Osteocyte (in vitro differentiated cells): ENCODE results near the gene SPAG17. TPM values are rescaled to one million over a fixed set of nuclear protein-coding genes. Genes with fewer than 3 reads are reported as not detected.

Source experiments
- DNase-seq: peaks from one replicate; pipeline ENCODE4 v3.0.0; 2021; ENCODE audit warnings: mixed read lengths; ENCODE audit not compliant: unreplicated experiment; ENCODE audit errors: extremely low spot score
- H3K27ac Mint-ChIP-seq: one replicate; pipeline ENCODE4 v1.8.0; 2021; ENCODE audit warnings: mild to moderate bottlenecking, mixed read lengths; ENCODE audit not compliant: unreplicated experiment
- H3K27me3 Mint-ChIP-seq: one replicate; pipeline ENCODE4 v1.8.0; 2021; ENCODE audit warnings: mixed read lengths; ENCODE audit not compliant: unreplicated experiment
- H3K36me3 Mint-ChIP-seq: one replicate; pipeline ENCODE4 v1.8.0; 2021; ENCODE audit warnings: mixed read lengths; ENCODE audit not compliant: unreplicated experiment
- H3K4me1 Mint-ChIP-seq: one replicate; pipeline ENCODE4 v1.8.0; 2021; ENCODE audit warnings: mixed read lengths; ENCODE audit not compliant: unreplicated experiment
- H3K4me3 Mint-ChIP-seq: one replicate; pipeline ENCODE4 v1.8.0; 2021; ENCODE audit warnings: mild to moderate bottlenecking, moderate library complexity, mixed read lengths; ENCODE audit not compliant: unreplicated experiment
- H3K9me3 Mint-ChIP-seq: one replicate; pipeline ENCODE4 v1.8.0; 2021; ENCODE audit warnings: mixed read lengths; ENCODE audit not compliant: unreplicated experiment
- total RNA-seq: library from RNA; stranded (reverse); gene quantifications from 2 replicates; pipeline ENCODE4 v1.2.1, GENCODE V29; 2021
- TF ChIP-seq, protein P1 (sequence below): fragments of 200-600 bp; sonication (generic); IDR thresholded peaks from 2 replicates; pipeline ENCODE4 v1.5.0; 2021; ENCODE audit warnings: antibody characterized with exemption, mild to moderate bottlenecking, moderate library complexity

SPAG17 gene
- total RNA-seq, 1 donor from 2014 or later, result not detected

DNA sequence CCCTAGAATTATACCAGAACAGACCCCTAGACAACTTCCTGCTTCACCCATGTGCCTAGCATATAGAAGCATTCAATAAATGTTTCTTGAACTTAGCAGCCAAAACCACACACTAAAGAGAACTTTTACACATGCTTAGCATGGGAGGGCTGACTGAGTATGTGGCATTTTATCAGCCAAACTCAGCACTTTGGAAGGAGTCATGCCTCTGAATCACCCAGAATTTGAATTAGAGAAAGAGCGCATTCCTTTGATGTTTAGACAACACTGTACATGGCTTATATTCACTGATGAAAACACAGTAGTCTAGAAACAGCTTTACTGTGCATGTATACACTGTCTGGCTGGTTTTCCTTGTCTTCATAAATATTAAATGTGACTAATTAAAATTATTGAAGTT is 26.1 kb downstream of the SPAG17 start:
- no peaks in the 10 kb centered on the region for H3K36me3 Mint-ChIP-seq
- no peak overlapping the region for H3K4me3 Mint-ChIP-seq
- TF ChIP-seq, protein P1, sequence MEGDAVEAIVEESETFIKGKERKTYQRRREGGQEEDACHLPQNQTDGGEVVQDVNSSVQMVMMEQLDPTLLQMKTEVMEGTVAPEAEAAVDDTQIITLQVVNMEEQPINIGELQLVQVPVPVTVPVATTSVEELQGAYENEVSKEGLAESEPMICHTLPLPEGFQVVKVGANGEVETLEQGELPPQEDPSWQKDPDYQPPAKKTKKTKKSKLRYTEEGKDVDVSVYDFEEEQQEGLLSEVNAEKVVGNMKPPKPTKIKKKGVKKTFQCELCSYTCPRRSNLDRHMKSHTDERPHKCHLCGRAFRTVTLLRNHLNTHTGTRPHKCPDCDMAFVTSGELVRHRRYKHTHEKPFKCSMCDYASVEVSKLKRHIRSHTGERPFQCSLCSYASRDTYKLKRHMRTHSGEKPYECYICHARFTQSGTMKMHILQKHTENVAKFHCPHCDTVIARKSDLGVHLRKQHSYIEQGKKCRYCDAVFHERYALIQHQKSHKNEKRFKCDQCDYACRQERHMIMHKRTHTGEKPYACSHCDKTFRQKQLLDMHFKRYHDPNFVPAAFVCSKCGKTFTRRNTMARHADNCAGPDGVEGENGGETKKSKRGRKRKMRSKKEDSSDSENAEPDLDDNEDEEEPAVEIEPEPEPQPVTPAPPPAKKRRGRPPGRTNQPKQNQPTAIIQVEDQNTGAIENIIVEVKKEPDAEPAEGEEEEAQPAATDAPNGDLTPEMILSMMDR, result no peak
- peaks cover 2% of the 10 kb centered on the region for H3K27me3 Mint-ChIP-seq
- H3K9me3 Mint-ChIP-seq, result no peaks in the 10 kb centered on the region
- no peak for DNase-seq
- H3K27ac Mint-ChIP-seq, result no peak overlapping the region
- peaks cover 5% of the 10 kb centered on the region for H3K4me1 Mint-ChIP-seq

DNA sequence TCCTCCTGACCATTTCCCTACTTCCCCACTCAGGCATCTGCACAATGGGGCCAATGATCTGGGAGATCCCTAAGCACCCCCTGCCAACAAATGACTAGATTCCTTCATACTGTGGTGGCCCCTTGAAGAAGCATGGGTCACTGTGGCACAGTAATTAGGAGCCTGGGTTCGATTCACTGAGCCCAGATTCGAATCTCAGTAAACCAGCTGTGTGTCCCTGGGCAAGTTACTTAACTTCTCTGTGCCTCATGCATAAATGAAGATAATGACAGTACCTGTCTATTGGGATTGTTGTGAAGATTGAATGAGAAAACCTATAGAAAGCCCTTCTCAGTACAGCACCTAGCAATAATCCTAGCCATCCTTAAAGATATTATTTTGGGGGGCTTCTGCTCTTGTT is 27.5 kb downstream of the SPAG17 start:
- peaks cover 5% of the 10 kb centered on the region for H3K4me1 Mint-ChIP-seq
- no peak overlapping the region for H3K27ac Mint-ChIP-seq
- no peaks in the 10 kb centered on the region for H3K36me3 Mint-ChIP-seq
- H3K9me3 Mint-ChIP-seq, result no peaks in the 10 kb centered on the region
- peaks cover 2% of the 10 kb centered on the region for H3K27me3 Mint-ChIP-seq
- no peak for DNase-seq
- no peak overlapping the region for H3K4me3 Mint-ChIP-seq
- TF ChIP-seq, protein P1, result no peak

DNA sequence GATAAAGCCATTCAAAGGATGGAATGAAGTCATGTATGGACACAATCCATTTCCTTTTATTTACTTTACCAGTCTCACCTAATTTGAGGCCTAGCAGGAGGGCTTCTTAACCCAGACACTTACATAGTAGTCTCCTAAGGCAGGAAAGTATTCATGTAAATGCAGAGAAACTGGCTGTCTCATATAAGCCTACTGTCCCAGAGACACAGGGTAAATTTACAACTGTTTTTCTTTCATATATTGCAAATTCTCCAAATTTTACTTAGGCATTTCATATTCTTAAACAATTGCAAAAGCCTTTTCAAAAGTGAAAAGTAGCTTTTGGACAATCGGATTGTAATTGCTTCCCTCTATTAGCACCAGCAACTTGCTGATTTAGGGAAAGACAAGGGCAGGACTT is 29.9 kb downstream of the SPAG17 start:
- no peaks in the 10 kb centered on the region for H3K36me3 Mint-ChIP-seq
- no peaks in the 10 kb centered on the region for H3K9me3 Mint-ChIP-seq
- H3K27me3 Mint-ChIP-seq, result no peaks in the 10 kb centered on the region
- no peak overlapping the region for H3K4me3 Mint-ChIP-seq
- peaks cover 5% of the 10 kb centered on the region for H3K4me1 Mint-ChIP-seq
- no peak overlapping the region for H3K27ac Mint-ChIP-seq
- TF ChIP-seq, protein P1, result no peak
- no peak for DNase-seq

DNA sequence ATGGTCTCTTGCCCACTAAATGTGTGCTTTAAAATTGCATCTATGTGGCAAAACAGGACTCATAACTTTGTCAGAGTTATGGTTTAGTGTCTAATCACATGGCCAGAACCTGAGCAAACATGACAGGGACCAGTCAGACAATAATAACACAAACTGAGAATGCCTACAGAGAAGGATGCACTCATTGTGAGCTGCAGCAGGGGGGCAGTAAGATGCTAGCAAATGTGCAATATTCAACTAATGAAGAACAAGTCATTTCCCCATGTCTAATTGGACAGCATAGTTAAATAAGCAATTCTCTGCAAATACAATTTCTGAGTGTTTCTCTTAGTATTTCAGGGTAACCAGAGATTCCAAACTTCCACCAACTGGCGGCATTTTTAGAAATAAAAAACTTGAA is 30.8 kb downstream of the SPAG17 start:
- H3K9me3 Mint-ChIP-seq, result no peaks in the 10 kb centered on the region
- peaks cover 5% of the 10 kb centered on the region for H3K4me1 Mint-ChIP-seq
- no peak overlapping the region for H3K27ac Mint-ChIP-seq
- no peak for DNase-seq
- H3K36me3 Mint-ChIP-seq, result no peaks in the 10 kb centered on the region
- TF ChIP-seq, protein P1, result peak; percentile 47
- no peaks in the 10 kb centered on the region for H3K27me3 Mint-ChIP-seq
- H3K4me3 Mint-ChIP-seq, result no peak overlapping the region

DNA sequence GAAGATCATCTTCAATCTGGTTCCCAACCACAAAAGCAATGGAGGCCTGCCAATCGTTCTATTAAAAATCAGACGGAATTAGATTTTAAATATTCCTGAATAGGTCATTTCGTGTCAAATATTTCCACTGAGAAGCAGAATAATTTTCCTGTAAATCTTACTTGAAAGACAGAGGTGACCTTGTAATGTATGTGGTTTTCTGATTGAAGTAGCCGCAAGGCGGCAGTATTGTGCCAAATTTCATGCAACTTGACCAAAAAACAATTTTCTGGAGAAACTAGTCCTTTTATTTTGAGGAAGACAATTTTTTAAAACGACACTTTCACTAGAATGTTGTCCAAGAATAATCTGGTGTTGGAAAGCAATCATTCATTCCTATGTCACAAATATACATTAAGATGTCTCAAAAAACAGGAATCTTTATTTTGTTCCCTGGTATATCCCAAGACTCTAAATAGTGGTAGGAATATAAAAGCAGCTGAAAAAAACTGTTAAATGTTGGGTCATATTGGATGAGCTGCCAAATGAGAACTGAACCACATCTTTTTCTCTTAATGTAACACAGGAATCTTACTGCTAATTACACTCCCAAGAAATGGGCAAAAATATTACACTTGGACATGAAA is 33.6 kb downstream of the SPAG17 start:
- Mint-ChIP-seq H3K9me3 (peaks cover 4% of the 10 kb centered on the region), H3K27ac (no peak overlapping the region), H3K4me3 (no peak overlapping the region), H3K36me3 (no peaks in the 10 kb centered on the region), H3K4me1 (peaks cover 17% of the 10 kb centered on the region), H3K27me3 (no peaks in the 10 kb centered on the region)
- DNase-seq, result no peak
- TF ChIP-seq, protein P1, result peak; percentile 84
